WERI-Rb-1 (cell line): Measurements from ENCODE around the gene MAGI1.

Source experiments
- DNase-seq: peaks from one replicate; pipeline ENCODE4 v3.0.0-alpha.2; 2020
- H3K27ac ChIP-seq: fragments of 250-450 bp; sonication (Bioruptor Pico); 2 replicates; pipeline ENCODE4 v1.5.1; 2020; ENCODE audit warnings: mild to moderate bottlenecking, moderate library complexity
- H3K27me3 ChIP-seq: fragments of 250-450 bp; sonication (Bioruptor Pico); 2 replicates; pipeline ENCODE4 v1.5.1; 2021; ENCODE audit warnings: mild to moderate bottlenecking, low read depth, moderate library complexity; ENCODE audit not compliant: insufficient read depth, severe bottlenecking
- H3K36me3 ChIP-seq: fragments of 250-450 bp; sonication (Bioruptor Pico); 2 replicates; pipeline ENCODE4 v1.5.1; 2020; ENCODE audit warnings: mild to moderate bottlenecking, moderate library complexity
- H3K4me3 ChIP-seq: 2 replicates; pipeline ENCODE4 v1.5.1; 2011; ENCODE audit warnings: low read depth, mild to moderate bottlenecking, control low read depth, low read length
- H3K9me3 ChIP-seq: fragments of 250-450 bp; sonication (Bioruptor Pico); 2 replicates; pipeline ENCODE4 v1.5.1; 2021; ENCODE audit warnings: mild to moderate bottlenecking, moderate library complexity; ENCODE audit not compliant: severe bottlenecking
- TF ChIP-seq, protein P1 (sequence below): IDR thresholded peaks from 2 replicates; pipeline ENCODE4 v1.5.1; 2011; ENCODE audit warnings: low read depth, mild to moderate bottlenecking, control low read depth, inconsistent platforms, low read length

The MAGI1 gene

DNA sequence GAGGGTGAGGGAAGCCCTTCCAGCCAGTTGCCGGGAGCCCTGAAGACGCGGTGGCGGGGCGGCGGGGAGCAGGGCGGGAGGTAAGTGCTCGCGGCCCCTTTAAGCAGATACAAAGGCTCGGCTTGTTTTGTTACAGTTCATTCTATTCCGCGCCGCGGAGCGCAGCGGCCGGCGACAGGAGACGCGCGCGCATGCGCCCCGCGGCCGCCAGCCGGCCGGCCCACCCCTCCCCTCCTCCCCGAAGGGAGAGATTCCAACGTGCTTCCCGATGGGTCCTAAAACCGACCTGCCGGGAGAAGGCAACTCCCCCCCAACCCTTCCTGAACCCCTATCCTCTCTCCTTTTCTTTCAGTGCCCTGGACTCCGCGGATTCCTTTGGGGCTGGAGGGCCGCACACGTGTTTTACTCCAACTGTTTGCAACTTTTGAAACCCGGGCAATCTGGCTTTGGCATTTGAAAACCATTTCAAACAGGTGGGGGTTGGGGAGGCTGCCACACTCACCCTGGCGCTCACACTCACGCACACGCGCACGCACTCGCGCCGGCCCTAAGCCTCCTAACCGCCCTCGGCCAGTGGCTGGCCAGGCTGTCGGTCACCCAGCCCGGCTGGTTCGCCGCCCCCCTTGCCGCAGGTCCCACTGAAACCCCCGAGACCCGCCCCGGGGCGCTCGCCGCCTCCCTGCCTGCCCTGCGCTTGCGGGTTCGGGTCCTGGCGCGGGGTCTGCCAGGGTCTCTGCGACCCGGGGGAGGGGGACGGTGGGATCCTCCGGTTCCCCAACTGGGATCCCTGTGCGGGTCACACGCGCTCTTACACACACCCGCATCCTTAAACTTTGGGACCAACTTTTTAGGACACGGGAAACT lies at the start of gene MAGI1:
Gene MAGI1, minus strand, starts transcription at position 193 of the 864 bp plus-strand sequence. CDS start 610 bp downstream, outside the sequence.
- TF ChIP-seq, protein P1, sequence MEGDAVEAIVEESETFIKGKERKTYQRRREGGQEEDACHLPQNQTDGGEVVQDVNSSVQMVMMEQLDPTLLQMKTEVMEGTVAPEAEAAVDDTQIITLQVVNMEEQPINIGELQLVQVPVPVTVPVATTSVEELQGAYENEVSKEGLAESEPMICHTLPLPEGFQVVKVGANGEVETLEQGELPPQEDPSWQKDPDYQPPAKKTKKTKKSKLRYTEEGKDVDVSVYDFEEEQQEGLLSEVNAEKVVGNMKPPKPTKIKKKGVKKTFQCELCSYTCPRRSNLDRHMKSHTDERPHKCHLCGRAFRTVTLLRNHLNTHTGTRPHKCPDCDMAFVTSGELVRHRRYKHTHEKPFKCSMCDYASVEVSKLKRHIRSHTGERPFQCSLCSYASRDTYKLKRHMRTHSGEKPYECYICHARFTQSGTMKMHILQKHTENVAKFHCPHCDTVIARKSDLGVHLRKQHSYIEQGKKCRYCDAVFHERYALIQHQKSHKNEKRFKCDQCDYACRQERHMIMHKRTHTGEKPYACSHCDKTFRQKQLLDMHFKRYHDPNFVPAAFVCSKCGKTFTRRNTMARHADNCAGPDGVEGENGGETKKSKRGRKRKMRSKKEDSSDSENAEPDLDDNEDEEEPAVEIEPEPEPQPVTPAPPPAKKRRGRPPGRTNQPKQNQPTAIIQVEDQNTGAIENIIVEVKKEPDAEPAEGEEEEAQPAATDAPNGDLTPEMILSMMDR: no peak
- Histone ChIP-seq H3K27ac (peak within 1 kb of the TSS; percentile 85), H3K4me3 (peak within 1 kb of the TSS; percentile 95), H3K27me3 (no peaks in the 10 kb centered on the region), H3K36me3 (no peaks in the 10 kb centered on the region; the same call in 1 of the 2 replicates), H3K9me3 (no peaks in the 10 kb centered on the region)
- DNase-seq: peak; percentile 94

DNA sequence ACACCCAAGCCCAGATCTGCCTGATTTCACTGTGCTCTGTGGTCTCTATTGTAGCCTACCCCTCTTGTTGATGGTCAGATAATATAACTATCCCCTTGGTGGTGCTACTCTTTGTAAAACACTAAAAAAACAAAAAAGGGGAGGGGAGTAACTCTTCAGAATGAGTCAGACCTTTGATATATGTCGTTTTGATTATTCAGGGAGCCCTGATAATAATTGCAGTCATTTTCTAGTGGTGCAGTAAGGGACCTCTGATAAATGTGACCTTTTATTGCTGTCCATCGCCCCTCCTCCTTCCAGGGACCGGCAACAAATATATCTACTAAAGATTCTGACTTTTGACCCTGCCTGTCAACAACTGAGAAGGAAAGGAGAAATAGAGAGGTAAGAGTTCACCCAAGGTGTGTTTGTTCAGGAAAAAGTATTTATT lies 45.1 kb upstream of the MAGI1 start:
- Histone ChIP-seq H3K4me3 (no peak overlapping the region), H3K9me3 (no peaks in the 10 kb centered on the region), H3K27ac (no peak overlapping the region), H3K36me3 (no peaks in the 10 kb centered on the region), H3K27me3 (no peaks in the 10 kb centered on the region)
- DNase-seq: no peak
- TF ChIP-seq, protein P1: no peak

DNA sequence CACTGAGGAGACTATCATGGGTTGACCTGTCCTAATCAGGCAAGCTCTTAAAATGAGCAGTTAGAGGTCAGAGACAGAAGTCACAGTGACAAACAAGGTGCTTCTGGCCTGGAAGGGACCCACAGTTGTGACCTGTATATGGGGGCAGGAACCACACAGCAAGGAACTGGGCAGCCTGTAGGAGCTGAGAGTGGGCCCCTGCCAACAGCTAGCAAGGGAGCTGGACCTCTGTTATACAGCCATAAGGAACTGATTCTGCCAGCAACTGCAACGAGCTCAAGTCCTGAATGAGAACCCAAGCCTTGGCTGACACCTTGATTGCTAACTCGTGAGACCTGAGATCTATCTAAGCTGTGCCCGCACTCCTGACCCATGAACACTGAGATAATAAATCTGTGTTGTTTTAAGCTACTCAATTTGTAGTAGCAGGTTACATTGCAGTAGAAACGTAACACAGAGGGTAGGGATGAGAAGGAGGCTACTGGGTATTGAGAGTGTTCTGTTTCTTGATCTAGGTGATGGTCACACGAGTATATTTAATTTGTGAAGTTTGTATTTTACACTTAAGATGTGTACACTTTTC lies 44.5 kb upstream of the MAGI1 start:
- Histone ChIP-seq H3K4me3 (no peak overlapping the region), H3K9me3 (no peaks in the 10 kb centered on the region), H3K27ac (no peak overlapping the region), H3K27me3 (no peaks in the 10 kb centered on the region), H3K36me3 (no peaks in the 10 kb centered on the region)
- TF ChIP-seq, protein P1: no peak
- no peak for DNase-seq

DNA sequence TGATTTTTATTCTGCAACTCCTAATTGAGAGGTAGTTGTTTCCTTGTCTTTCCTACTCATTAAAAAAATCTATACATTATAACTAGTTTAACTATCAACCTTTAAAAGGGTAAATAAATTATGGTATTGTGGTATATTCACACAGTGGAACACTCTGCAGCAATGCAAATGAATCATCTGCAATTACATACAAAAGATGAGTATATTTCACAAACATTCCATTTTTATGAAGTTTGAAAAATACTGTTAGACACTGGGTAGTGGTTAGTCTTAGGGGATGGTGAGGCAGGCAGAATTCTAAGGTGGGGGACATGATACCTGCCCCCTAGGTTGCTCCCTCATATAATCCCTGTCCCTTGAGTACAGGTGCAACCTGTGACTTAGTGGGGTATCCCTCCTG lies 44.0 kb upstream of the MAGI1 start:
- Histone ChIP-seq H3K36me3 (no peaks in the 10 kb centered on the region), H3K27ac (no peak overlapping the region), H3K4me3 (no peak overlapping the region), H3K27me3 (no peaks in the 10 kb centered on the region), H3K9me3 (no peaks in the 10 kb centered on the region)
- TF ChIP-seq, protein P1: no peak
- DNase-seq: no peak

DNA sequence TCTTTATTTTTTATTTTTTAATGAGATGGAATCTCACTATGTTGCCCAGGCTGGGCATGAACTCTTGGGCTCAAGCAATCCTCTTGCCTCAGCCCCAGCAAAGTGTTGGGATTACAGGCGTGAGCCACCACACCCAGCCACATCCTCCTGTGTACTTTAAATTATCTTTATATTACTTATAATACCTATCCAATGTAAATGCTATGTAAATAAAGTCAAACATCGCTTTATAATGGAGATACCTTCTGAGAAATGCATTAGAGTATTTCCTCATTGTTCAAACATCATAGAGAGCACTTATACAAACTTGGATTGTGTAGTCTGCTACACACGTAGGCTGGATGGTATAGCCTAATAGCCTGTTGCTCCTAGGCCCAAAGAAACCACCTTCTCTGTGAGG lies 41.4 kb upstream of the MAGI1 start:
- Histone ChIP-seq H3K9me3 (no peaks in the 10 kb centered on the region), H3K36me3 (no peaks in the 10 kb centered on the region), H3K4me3 (no peak overlapping the region), H3K27ac (no peak overlapping the region), H3K27me3 (no peaks in the 10 kb centered on the region)
- DNase-seq: no peak
- TF ChIP-seq, protein P1: no peak
